Measurements from ENCODE around the gene PLIN4. TPM values are rescaled to one million over a fixed set of nuclear protein-coding genes. Genes with fewer than 3 reads are reported as not detected.

Gene PLIN4
- polyA plus RNA-seq, 1 donor (not counting 4 experiments of a cell fraction or from before 2014, with no cell fraction given): not detected

DNA sequence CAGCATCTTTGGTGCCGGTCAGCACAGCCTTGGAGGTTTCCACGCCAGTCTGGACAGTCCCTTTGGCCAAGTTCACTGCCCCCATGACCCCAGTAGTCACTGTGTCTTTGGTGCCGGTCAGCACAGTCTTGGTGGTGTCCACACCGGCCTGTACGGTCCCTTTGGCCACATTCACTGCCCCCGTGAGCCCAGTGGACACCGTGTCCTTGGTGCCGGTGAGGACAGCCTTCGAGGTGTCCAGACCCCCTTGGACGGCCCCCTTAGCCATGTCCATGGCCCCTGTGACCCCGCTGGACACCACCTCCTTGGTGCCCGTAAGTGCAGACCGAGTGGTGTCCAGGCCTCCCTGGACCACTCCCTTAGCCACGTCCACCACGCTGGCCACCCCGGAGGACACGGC lies 5.0 kb downstream of the PLIN4 start:
- Histone ChIP-seq H3K79me2 (ENCODE audit: control insufficient read depth, insufficient read depth, low read length) (no peaks in the 10 kb centered on the region), H2AFZ (ENCODE audit: control insufficient read depth, low read length) (no peak overlapping the region), H3K36me3 (ENCODE audit: control insufficient read depth in 2 of 2, extremely low read depth in 1 of 2, insufficient read depth in 2 of 2, low read length in 2 of 2) (no peaks in the 10 kb centered on the region), H3K27me3 (ENCODE audit: control insufficient read depth, extremely low read depth, insufficient read depth, low read length) (no peaks in the 10 kb centered on the region), H3K9me3 (ENCODE audit: control insufficient read depth, low read depth, low read length) (no peaks in the 10 kb centered on the region), H3K4me1 (ENCODE audit: control insufficient read depth, extremely low read depth, insufficient read depth, low read length) (no peaks in the 10 kb centered on the region), H3K4me2 (ENCODE audit: control insufficient read depth, extremely low read depth, insufficient read depth, low read depth, low read length) (no peak overlapping the region), H3K9me1 (ENCODE audit: control insufficient read depth, extremely low read depth, insufficient read depth, low read length) (no peaks in the 10 kb centered on the region), H3K9ac (ENCODE audit: control insufficient read depth, extremely low read depth, insufficient read depth, low read length) (no peak overlapping the region), H3K27ac (ENCODE audit: control insufficient read depth, insufficient read depth, low read length) (no peak overlapping the region), H3K4me3 (ENCODE audit: control insufficient read depth in 2 of 3, extremely low read depth in 1 of 3, insufficient read depth in 2 of 3, low read depth in 1 of 3, low read length in 3 of 3) (no peak overlapping the region), H4K20me1 (ENCODE audit: control insufficient read depth, extremely low read depth, insufficient read depth, low read length) (no peaks in the 10 kb centered on the region)
- TF ChIP-seq, protein P1, sequence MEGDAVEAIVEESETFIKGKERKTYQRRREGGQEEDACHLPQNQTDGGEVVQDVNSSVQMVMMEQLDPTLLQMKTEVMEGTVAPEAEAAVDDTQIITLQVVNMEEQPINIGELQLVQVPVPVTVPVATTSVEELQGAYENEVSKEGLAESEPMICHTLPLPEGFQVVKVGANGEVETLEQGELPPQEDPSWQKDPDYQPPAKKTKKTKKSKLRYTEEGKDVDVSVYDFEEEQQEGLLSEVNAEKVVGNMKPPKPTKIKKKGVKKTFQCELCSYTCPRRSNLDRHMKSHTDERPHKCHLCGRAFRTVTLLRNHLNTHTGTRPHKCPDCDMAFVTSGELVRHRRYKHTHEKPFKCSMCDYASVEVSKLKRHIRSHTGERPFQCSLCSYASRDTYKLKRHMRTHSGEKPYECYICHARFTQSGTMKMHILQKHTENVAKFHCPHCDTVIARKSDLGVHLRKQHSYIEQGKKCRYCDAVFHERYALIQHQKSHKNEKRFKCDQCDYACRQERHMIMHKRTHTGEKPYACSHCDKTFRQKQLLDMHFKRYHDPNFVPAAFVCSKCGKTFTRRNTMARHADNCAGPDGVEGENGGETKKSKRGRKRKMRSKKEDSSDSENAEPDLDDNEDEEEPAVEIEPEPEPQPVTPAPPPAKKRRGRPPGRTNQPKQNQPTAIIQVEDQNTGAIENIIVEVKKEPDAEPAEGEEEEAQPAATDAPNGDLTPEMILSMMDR (optimal IDR thresholded peaks at IDR 0.05 in 1 of 3, IDR thresholded peaks at IDR 0.05 in 1 of 3, conservative IDR thresholded peaks at IDR 0.05 in 1 of 3; ENCODE audit: extremely low read depth in 1 of 3, insufficient read depth in 2 of 3, low read length in 3 of 3): no peak
- TF ChIP-seq EZH2 (IDR thresholded peaks at IDR 0.05; ENCODE audit: low read length): no peak
- FAIRE-seq (no peak), DNase-seq (ENCODE audit: low read depth, low spot score) (no peak)
- dilution Hi-C loops (cut with MboI; ENCODE audit: extremely low pct_ligation_motif_present, low sequenced_read_pairs): no loop called here

DNA sequence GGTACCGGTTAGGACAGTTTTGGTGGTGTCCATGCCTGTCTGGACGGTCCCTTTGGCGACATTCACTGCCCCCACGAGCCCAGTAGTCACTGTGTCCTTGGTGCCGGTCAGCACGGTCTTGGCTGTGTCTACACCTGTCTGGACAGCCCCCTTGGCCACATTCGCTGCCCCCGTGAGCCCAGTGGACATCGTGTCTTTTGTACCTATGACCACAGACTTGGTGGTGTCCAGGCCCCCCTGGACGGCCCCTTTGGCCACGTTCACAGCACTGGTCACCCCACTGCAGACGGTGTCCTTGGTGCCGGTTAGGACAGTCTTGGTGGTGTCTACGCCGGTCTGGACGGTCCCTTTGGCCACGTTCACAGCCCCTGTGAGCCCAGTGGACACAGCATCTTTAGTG lies 6.2 kb downstream of the PLIN4 start:
- H3K9me3 ChIP-seq (ENCODE audit: control insufficient read depth, low read depth, low read length): no peaks in the 10 kb centered on the region
- no peak overlapping the region for H3K9ac ChIP-seq (ENCODE audit: control insufficient read depth, extremely low read depth, insufficient read depth, low read length)
- H3K36me3 ChIP-seq (ENCODE audit: control insufficient read depth in 2 of 2, extremely low read depth in 1 of 2, insufficient read depth in 2 of 2, low read length in 2 of 2): no peaks in the 10 kb centered on the region
- no peak overlapping the region for H3K4me3 ChIP-seq (ENCODE audit: control insufficient read depth in 2 of 3, extremely low read depth in 1 of 3, insufficient read depth in 2 of 3, low read depth in 1 of 3, low read length in 3 of 3)
- no peaks in the 10 kb centered on the region for H3K79me2 ChIP-seq (ENCODE audit: control insufficient read depth, insufficient read depth, low read length)
- no peak for FAIRE-seq
- no peak overlapping the region for H3K4me2 ChIP-seq (ENCODE audit: control insufficient read depth, extremely low read depth, insufficient read depth, low read depth, low read length)
- no peaks in the 10 kb centered on the region for H3K9me1 ChIP-seq (ENCODE audit: control insufficient read depth, extremely low read depth, insufficient read depth, low read length)
- no peaks in the 10 kb centered on the region for H4K20me1 ChIP-seq (ENCODE audit: control insufficient read depth, extremely low read depth, insufficient read depth, low read length)
- no peak overlapping the region for H3K27ac ChIP-seq (ENCODE audit: control insufficient read depth, insufficient read depth, low read length)
- TF ChIP-seq EZH2 (IDR thresholded peaks at IDR 0.05; ENCODE audit: low read length): no peak
- TF ChIP-seq, protein P1 (optimal IDR thresholded peaks at IDR 0.05 in 1 of 3, IDR thresholded peaks at IDR 0.05 in 1 of 3, conservative IDR thresholded peaks at IDR 0.05 in 1 of 3; ENCODE audit: extremely low read depth in 1 of 3, insufficient read depth in 2 of 3, low read length in 3 of 3): no peak
- H2AFZ ChIP-seq (ENCODE audit: control insufficient read depth, low read length): no peak overlapping the region
- no peaks in the 10 kb centered on the region for H3K4me1 ChIP-seq (ENCODE audit: control insufficient read depth, extremely low read depth, insufficient read depth, low read length)
- dilution Hi-C loops (cut with MboI; ENCODE audit: extremely low pct_ligation_motif_present, low sequenced_read_pairs): no loop called here
- no peak for DNase-seq (ENCODE audit: low read depth, low spot score)
- no peaks in the 10 kb centered on the region for H3K27me3 ChIP-seq (ENCODE audit: control insufficient read depth, extremely low read depth, insufficient read depth, low read length)

All from keratinocyte (primary cell).